Measurements from ENCODE around the gene DENND6A. TPM values are rescaled to one million over a fixed set of nuclear protein-coding genes. Genes with fewer than 3 reads are reported as not detected.

Gene DENND6A
- total RNA-seq, 2 experiments from 2014 or later = 9.1 to 16.5 TPM

- ChIA-PET CTCF (no interaction called here), POLR2A (no interaction called here)
These were observed 105.0 kb downstream of the DENND6A start for GRCh38 chr3:57587905-57588304.

GRCh38 chr3:57586778-57587177, 106.1 kb downstream of the DENND6A start:
- POLR2A ChIA-PET = interaction anchor here (0.7 kb wide), 1 partner anchor 9 kb away, joined by 8 read pairs; no protein-coding TSS in a partner anchor
- CTCF ChIA-PET = interaction anchor here (0.8 to 0.9 kb wide), 2 partner anchors 9 to 12 kb away, joined by 3 read pairs; no protein-coding TSS in a partner anchor

- ChIA-PET POLR2A (no interaction called here), CTCF (no interaction called here)
These were observed 109.3 kb downstream of the DENND6A start for GRCh38 chr3:57583544-57583943.

- POLR2A ChIA-PET = no interaction called here
- CTCF ChIA-PET = no interaction called here
These were observed 110.3 kb downstream of the DENND6A start for GRCh38 chr3:57582474-57583168.

- POLR2A ChIA-PET = no interaction called here
These were observed 115.1 kb downstream of the DENND6A start for GRCh38 chr3:57577801-57578200.

GRCh38 chr3:57575966-57576626, 116.8 kb downstream of the DENND6A start:
- POLR2A ChIA-PET = no interaction called here
- CTCF ChIA-PET = no interaction called here

More at GRCh38 chr3:57577801-57578200, 115.1 kb downstream of the DENND6A start:
- CTCF ChIA-PET = no interaction called here

Other genes with a start within 250 kb of the DENND6A start
- under 1 TPM in 1 of 2 experiments, not detected in 1; 0.08 TPM for gene DNAH12, start 148.7 kb downstream of the DENND6A start, total RNA-seq
- gene PDE12, start 136.8 kb downstream of the DENND6A start, total RNA-seq = 10 to 100 TPM; 35.1 to 37.5 TPM
- gene ARF4, start 95.7 kb downstream of the DENND6A start, total RNA-seq = 10 to 100 TPM; 70.2 to 75.1 TPM
- 10 to 100 TPM; 58.9 to 64.0 TPM for gene SLMAP, start 63.2 kb upstream of the DENND6A start, total RNA-seq

All from activated CD8-positive, alpha-beta memory T cell treated with anti-CD3 and anti-CD28 coated beads for 36 hours (primary cell).